ENCODE data around the gene FAU.

The FAU gene

GRCh38 chr11:65072631-65072966 lies 49.3 kb downstream of the FAU start:
- no peak for DNase-seq

- no peak for DNase-seq
Measured at GRCh38 chr11:65071907-65072630, 49.9 kb downstream of the FAU start.
